DND-41 (cell line): ENCODE measurements around the gene ZNF48.

Source experiments
- CTCF ChIP-seq: IDR thresholded peaks from 2 replicates; pipeline ENCODE4 v1.5.1; 2012; ENCODE audit warnings: borderline replicate concordance, low read length, moderate library complexity, mild to moderate bottlenecking; ENCODE audit not compliant: poor library complexity, severe bottlenecking; ENCODE audit errors: extremely low read depth
- EZH2 ChIP-seq: IDR thresholded peaks from 3 replicates; pipeline ENCODE4 v1.6.1; 2012; ENCODE audit warnings: borderline replicate concordance, low read depth, mild to moderate bottlenecking, moderate library complexity, low read length, inconsistent platforms; ENCODE audit not compliant: severe bottlenecking

- TF ChIP-seq CTCF: peak; percentile 7
- TF ChIP-seq EZH2: no peak
Observed at GRCh38 chr16:30417529-30418349, 22.5 kb downstream of the ZNF48 start.
